HEK293 (cell line): ENCODE data around the gene ZHX3.

Experiments used
- CTCF ChIA-PET: fragments of 350-600 bp; formaldehyde crosslinking; extraction: SDS; loops from one replicate; lab custom pipeline; 2021; ENCODE audit warnings: antibody characterized with exemption; lab: Yijun Ruan, JAX
- POLR2A ChIA-PET: fragments of 300-600 bp; formaldehyde crosslinking; extraction: SDS; loops from one replicate; lab custom pipeline; 2020; ENCODE audit warnings: antibody characterized with exemption, inconsistent platforms; lab: Yijun Ruan, JAX
- H3K27ac ChIP-seq: fragments of 200-500 bp; sonication (Bioruptor generic); 2 replicates; pipeline ENCODE4 v1.5.1; 2014; ENCODE audit warnings: low read depth, low read length, control low read depth, inconsistent platforms; ENCODE audit errors: extremely low read depth
- H3K36me3 ChIP-seq, 2 experiments: fragments of 200-500 bp in 1 of 2; sonication (Bioruptor generic) in 1 of 2; 1 replicate in 1 of 2; 2 replicates in 1 of 2; pipeline ENCODE4 v1.5.1; 2014 to 2017; ENCODE audit warnings: inconsistent platforms in 2 of 2, low read length in 2 of 2; ENCODE audit not compliant: control insufficient read depth in 2 of 2, insufficient read depth in 1 of 2
- H3K4me1 ChIP-seq: fragments of 200-500 bp; sonication (Bioruptor generic); 2 replicates; pipeline ENCODE4 v1.5.1; 2014; ENCODE audit warnings: mild to moderate bottlenecking, low read length, inconsistent platforms; ENCODE audit not compliant: control insufficient read depth, insufficient read depth
- H3K4me3 ChIP-seq: 2 replicates; pipeline ENCODE4 v1.5.1; 2011; ENCODE audit warnings: low read depth, mild to moderate bottlenecking, control low read depth, low read length, moderate library complexity
- H3K9me3 ChIP-seq: fragments of 200-500 bp; sonication (Bioruptor generic); 2 replicates; pipeline ENCODE4 v1.5.1; 2014; ENCODE audit warnings: low read depth, low read length, inconsistent platforms; ENCODE audit not compliant: control insufficient read depth, insufficient read depth
- KLF1 ChIP-seq: fragments of 450-650 bp; formaldehyde crosslinking; IDR thresholded peaks from 2 replicates; pipeline ENCODE4 v1.5.1; 2016; ENCODE audit warnings: missing biosample characterization, missing genetic modification characterization
- KLF7 ChIP-seq: fragments of 450-650 bp; formaldehyde crosslinking; IDR thresholded peaks from 2 replicates; pipeline ENCODE4 v1.5.1; 2016; ENCODE audit warnings: missing biosample characterization, missing genetic modification characterization, borderline replicate concordance
- REPIN1 ChIP-seq: fragments of 450-650 bp; formaldehyde crosslinking; IDR thresholded peaks from 2 replicates; pipeline ENCODE4 v1.5.1; 2017; ENCODE audit warnings: missing biosample characterization, missing genetic modification characterization, low read depth
- SP2 ChIP-seq: fragments of 450-650 bp; formaldehyde crosslinking; IDR thresholded peaks from 2 replicates; pipeline ENCODE4 v1.5.1; 2016; ENCODE audit warnings: missing biosample characterization, missing genetic modification characterization
- ZBTB21 ChIP-seq: fragments of 450-650 bp; formaldehyde crosslinking; IDR thresholded peaks from 2 replicates; pipeline ENCODE4 v1.5.1; 2017; ENCODE audit warnings: missing biosample characterization, missing genetic modification characterization
- ZFP3 ChIP-seq: fragments of 450-650 bp; formaldehyde crosslinking; IDR thresholded peaks from 2 replicates; pipeline ENCODE4 v1.5.1; 2016; ENCODE audit warnings: low read depth, missing biosample characterization, missing genetic modification characterization
- ZFP37 ChIP-seq: fragments of 450-650 bp; formaldehyde crosslinking; IDR thresholded peaks from 2 replicates; pipeline ENCODE4 v1.5.1; 2016; ENCODE audit warnings: missing biosample characterization, missing genetic modification characterization
- ZNF140 ChIP-seq: fragments of 450-650 bp; formaldehyde crosslinking; IDR thresholded peaks from 2 replicates; pipeline ENCODE4 v1.5.1; 2016; ENCODE audit warnings: missing biosample characterization, missing genetic modification characterization
- ZNF223 ChIP-seq: fragments of 450-650 bp; formaldehyde crosslinking; IDR thresholded peaks from 2 replicates; pipeline ENCODE4 v1.5.1; 2016; ENCODE audit warnings: missing biosample characterization, missing genetic modification characterization
- ZNF274 ChIP-seq, 2 experiments: fragments of 200-500 bp in 1 of 2; fragments of 450-650 bp in 1 of 2; sonication (Bioruptor generic) in 1 of 2; formaldehyde crosslinking in 1 of 2; IDR thresholded peaks; 2 replicates each; pipeline versions ENCODE4 v1.5.1 to v1.6.1; 2014 to 2016; ENCODE audit warnings: borderline replicate concordance in 1 of 2, inconsistent platforms in 1 of 2, low read length in 1 of 2, missing biosample characterization in 1 of 2, missing genetic modification characterization in 1 of 2
- ZNF292 ChIP-seq: fragments of 450-650 bp; formaldehyde crosslinking; IDR thresholded peaks from 2 replicates; pipeline ENCODE4 v1.5.1; 2016; ENCODE audit warnings: low read depth, missing biosample characterization, missing genetic modification characterization, borderline replicate concordance
- ZNF324 ChIP-seq: fragments of 450-650 bp; formaldehyde crosslinking; IDR thresholded peaks from 2 replicates; pipeline ENCODE4 v1.5.1; 2016; ENCODE audit warnings: missing biosample characterization, missing genetic modification characterization
- ZNF792 ChIP-seq: fragments of 450-650 bp; formaldehyde crosslinking; IDR thresholded peaks from 2 replicates; pipeline ENCODE4 v1.5.1; 2016; ENCODE audit warnings: missing biosample characterization, missing genetic modification characterization
- ZNF837 ChIP-seq: fragments of 450-650 bp; formaldehyde crosslinking; IDR thresholded peaks from 2 replicates; pipeline ENCODE4 v1.5.1; 2016; ENCODE audit warnings: missing biosample characterization, missing genetic modification characterization
- TF ChIP-seq, protein P1 (sequence below): fragments of 450-650 bp; formaldehyde crosslinking; IDR thresholded peaks from 2 replicates; pipeline ENCODE4 v1.5.1; 2017; ENCODE audit warnings: missing biosample characterization, missing genetic modification characterization
- TF ChIP-seq, protein P2 (sequence below): fragments of 450-650 bp; formaldehyde crosslinking; IDR thresholded peaks from 2 replicates; pipeline ENCODE4 v1.5.1; 2017; ENCODE audit warnings: missing biosample characterization, missing genetic modification characterization
- TF ChIP-seq, protein P3 (sequence below): fragments of 450-650 bp; formaldehyde crosslinking; IDR thresholded peaks from 2 replicates; pipeline ENCODE4 v1.5.1; 2016; ENCODE audit warnings: missing biosample characterization, missing genetic modification characterization
- TF ChIP-seq, protein P4 (sequence below): fragments of 450-650 bp; formaldehyde crosslinking; conservative IDR thresholded peaks from 2 replicates; pipeline ENCODE4 v1.5.1; 2016; ENCODE audit warnings: low read depth, missing biosample characterization, missing genetic modification characterization
- TF ChIP-seq, protein P5 (sequence below): fragments of 450-650 bp; formaldehyde crosslinking; IDR thresholded peaks from 2 replicates; pipeline ENCODE4 v1.5.0; 2017; ENCODE audit warnings: missing biosample characterization, missing genetic modification characterization, borderline replicate concordance

Gene ZHX3

DNA sequence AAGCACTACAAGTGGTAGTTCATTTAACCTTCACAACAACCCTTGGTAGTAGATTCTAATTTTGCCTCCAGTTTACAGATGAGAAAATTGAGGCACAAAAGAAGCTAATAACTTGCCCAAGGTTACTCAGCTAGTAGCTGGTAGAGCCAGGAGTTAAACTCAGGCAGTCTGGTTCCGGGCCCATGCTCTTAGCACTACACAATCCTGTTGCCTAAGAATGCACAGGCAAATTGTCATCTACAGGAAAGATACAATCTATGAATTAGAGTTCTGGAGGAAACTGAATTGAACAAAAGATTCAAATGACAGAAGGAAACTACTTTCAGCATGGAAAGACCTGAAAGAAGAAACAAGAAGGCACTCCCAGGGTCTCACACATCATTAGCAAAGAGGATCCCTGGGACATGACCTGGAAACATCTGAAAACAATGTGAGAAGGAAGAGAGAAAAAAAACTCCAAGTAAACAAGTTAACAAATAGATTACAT, 56.8 kb downstream of the ZHX3 start:
- no peak for TF ChIP-seq KLF1
- TF ChIP-seq ZNF274 (IDR thresholded peaks at IDR 0.05; ENCODE audit: low read length) = no peak
- no peak for TF ChIP-seq ZNF274 (tag by site-specific recombination; IDR thresholded peaks at IDR 0.05; ENCODE audit: borderline replicate concordance)
- TF ChIP-seq ZNF223 = no peak
- TF ChIP-seq SP2 (tag by site-specific recombination) = no peak
- no peak for TF ChIP-seq REPIN1
- TF ChIP-seq KLF7 (tag by site-specific recombination) = no peak
- TF ChIP-seq, protein P1, sequence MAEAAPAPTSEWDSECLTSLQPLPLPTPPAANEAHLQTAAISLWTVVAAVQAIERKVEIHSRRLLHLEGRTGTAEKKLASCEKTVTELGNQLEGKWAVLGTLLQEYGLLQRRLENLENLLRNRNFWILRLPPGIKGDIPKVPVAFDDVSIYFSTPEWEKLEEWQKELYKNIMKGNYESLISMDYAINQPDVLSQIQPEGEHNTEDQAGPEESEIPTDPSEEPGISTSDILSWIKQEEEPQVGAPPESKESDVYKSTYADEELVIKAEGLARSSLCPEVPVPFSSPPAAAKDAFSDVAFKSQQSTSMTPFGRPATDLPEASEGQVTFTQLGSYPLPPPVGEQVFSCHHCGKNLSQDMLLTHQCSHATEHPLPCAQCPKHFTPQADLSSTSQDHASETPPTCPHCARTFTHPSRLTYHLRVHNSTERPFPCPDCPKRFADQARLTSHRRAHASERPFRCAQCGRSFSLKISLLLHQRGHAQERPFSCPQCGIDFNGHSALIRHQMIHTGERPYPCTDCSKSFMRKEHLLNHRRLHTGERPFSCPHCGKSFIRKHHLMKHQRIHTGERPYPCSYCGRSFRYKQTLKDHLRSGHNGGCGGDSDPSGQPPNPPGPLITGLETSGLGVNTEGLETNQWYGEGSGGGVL (tag by site-specific recombination) = no peak
- TF ChIP-seq, all 188 proteins: peak for 0
- ChIA-PET CTCF (no interaction called here), POLR2A (no interaction called here)
- Histone ChIP-seq H3K9me3 (no peaks in the 10 kb centered on the region), H3K27ac (no peak overlapping the region), H3K36me3 (no peaks in the 10 kb centered on the region), H3K4me1 (no peaks in the 10 kb centered on the region), H3K4me3 (no peak overlapping the region)

DNA sequence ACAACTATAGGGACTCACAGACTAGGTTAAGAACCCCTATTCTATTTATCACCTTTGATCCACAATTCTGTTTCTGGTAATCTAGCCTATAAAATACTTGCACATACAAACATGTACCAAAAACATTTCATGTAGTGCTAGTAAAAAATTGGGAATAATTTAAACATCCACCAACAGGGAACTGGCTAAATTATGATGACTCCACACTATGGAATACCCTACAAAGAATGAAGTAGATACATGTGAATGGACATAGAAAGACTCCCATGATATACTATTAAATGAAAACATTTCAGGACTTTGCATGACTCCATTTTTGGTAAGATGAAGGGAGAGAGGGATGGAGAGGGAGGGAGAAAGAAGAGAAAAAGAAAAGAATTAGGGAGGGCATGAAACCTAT, 58.2 kb downstream of the ZHX3 start:
- Histone ChIP-seq H3K36me3 (no peaks in the 10 kb centered on the region), H3K4me3 (no peak overlapping the region), H3K4me1 (no peaks in the 10 kb centered on the region), H3K9me3 (no peaks in the 10 kb centered on the region), H3K27ac (no peak overlapping the region)
- POLR2A ChIA-PET = no interaction called here
- CTCF ChIA-PET = no interaction called here
- TF ChIP-seq, protein P2, sequence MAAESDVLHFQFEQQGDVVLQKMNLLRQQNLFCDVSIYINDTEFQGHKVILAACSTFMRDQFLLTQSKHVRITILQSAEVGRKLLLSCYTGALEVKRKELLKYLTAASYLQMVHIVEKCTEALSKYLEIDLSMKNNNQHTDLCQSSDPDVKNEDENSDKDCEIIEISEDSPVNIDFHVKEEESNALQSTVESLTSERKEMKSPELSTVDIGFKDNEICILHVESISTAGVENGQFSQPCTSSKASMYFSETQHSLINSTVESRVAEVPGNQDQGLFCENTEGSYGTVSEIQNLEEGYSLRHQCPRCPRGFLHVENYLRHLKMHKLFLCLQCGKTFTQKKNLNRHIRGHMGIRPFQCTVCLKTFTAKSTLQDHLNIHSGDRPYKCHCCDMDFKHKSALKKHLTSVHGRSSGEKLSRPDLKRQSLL (tag by site-specific recombination) = no peak
- TF ChIP-seq ZNF292 (no peak), ZBTB21 (no peak), ZNF837 (tag by site-specific recombination) (no peak), ZNF792 (tag by site-specific recombination) (no peak), ZNF324 (no peak), ZNF140 (tag by site-specific recombination) (no peak), ZFP37 (tag by site-specific recombination) (no peak), ZFP3 (no peak)
- TF ChIP-seq, protein P3, sequence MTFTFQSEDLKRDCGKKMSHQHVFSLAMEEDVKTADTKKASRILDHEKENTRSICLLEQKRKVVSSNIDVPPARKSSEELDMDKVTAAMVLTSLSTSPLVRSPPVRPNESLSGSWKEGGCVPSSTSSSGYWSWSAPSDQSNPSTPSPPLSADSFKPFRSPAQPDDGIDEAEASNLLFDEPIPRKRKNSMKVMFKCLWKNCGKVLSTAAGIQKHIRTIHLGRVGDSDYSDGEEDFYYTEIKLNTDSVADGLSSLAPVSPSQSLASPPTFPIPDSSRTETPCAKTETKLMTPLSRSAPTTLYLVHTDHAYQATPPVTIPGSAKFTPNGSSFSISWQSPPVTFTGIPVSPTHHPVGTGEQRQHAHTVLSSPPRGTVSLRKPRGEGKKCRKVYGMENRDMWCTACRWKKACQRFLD (tag by site-specific recombination) = no peak
- TF ChIP-seq, protein P4, sequence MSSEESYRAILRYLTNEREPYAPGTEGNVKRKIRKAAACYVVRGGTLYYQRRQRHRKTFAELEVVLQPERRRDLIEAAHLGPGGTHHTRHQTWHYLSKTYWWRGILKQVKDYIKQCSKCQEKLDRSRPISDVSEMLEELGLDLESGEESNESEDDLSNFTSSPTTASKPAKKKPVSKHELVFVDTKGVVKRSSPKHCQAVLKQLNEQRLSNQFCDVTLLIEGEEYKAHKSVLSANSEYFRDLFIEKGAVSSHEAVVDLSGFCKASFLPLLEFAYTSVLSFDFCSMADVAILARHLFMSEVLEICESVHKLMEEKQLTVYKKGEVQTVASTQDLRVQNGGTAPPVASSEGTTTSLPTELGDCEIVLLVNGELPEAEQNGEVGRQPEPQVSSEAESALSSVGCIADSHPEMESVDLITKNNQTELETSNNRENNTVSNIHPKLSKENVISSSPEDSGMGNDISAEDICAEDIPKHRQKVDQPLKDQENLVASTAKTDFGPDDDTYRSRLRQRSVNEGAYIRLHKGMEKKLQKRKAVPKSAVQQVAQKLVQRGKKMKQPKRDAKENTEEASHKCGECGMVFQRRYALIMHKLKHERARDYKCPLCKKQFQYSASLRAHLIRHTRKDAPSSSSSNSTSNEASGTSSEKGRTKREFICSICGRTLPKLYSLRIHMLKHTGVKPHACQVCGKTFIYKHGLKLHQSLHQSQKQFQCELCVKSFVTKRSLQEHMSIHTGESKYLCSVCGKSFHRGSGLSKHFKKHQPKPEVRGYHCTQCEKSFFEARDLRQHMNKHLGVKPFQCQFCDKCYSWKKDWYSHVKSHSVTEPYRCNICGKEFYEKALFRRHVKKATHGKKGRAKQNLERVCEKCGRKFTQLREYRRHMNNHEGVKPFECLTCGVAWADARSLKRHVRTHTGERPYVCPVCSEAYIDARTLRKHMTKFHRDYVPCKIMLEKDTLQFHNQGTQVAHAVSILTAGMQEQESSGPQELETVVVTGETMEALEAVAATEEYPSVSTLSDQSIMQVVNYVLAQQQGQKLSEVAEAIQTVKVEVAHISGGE = no peak
- TF ChIP-seq, protein P5, sequence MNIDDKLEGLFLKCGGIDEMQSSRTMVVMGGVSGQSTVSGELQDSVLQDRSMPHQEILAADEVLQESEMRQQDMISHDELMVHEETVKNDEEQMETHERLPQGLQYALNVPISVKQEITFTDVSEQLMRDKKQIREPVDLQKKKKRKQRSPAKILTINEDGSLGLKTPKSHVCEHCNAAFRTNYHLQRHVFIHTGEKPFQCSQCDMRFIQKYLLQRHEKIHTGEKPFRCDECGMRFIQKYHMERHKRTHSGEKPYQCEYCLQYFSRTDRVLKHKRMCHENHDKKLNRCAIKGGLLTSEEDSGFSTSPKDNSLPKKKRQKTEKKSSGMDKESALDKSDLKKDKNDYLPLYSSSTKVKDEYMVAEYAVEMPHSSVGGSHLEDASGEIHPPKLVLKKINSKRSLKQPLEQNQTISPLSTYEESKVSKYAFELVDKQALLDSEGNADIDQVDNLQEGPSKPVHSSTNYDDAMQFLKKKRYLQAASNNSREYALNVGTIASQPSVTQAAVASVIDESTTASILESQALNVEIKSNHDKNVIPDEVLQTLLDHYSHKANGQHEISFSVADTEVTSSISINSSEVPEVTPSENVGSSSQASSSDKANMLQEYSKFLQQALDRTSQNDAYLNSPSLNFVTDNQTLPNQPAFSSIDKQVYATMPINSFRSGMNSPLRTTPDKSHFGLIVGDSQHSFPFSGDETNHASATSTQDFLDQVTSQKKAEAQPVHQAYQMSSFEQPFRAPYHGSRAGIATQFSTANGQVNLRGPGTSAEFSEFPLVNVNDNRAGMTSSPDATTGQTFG (tag by site-specific recombination) = no peak
